ENCODE results near the gene PPP1R3A.

Gene PPP1R3A

DNA sequence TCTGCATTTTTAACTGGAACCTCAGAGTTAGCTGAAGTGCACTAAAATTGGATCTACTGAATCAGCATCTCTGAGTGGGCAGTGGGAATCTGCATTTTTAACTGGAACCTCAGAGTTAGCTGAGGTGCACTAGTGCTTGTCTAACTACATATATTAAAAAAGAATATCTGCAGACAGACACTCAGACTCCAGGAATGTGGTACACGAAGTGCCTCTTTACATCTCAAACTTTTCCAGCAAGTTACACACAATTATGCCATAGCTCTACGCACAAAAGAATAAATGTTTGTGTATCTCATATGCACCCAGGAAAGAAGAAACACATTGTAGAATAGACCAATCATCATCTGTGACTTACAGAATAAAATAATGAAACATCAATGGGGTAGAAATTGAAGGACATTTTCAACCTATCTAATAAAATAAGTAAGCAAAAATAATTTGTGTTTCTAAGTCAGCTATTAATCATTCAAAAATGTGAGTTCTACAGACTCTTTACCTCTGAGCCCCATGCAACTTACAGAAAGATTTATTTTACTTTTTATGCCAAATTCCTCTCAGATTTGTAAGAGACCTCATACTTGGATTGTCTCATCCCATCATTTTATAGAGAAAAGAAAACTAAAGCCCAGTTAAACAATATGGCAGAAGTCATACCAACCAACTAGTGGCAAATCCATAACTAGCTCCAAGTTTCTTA is 28.3 kb downstream of the PPP1R3A start:
- no peak for DNase-seq (ENCODE audit: low read depth in 1 of 2, low spot score in 1 of 2)

GRCh38 chr7:113883096-113883495 is 35.7 kb downstream of the PPP1R3A start:
- no peak for DNase-seq (ENCODE audit: low read depth in 1 of 2, low spot score in 1 of 2)

GRCh38 chr7:113880559-113880958 is 38.2 kb downstream of the PPP1R3A start:
- no peak for DNase-seq (ENCODE audit: low read depth in 1 of 2, low spot score in 1 of 2)

- DNase-seq (ENCODE audit: low read depth in 1 of 2, low spot score in 1 of 2): no peak
Measured at GRCh38 chr7:113878394-113878992, 40.3 kb downstream of the PPP1R3A start.

DNA sequence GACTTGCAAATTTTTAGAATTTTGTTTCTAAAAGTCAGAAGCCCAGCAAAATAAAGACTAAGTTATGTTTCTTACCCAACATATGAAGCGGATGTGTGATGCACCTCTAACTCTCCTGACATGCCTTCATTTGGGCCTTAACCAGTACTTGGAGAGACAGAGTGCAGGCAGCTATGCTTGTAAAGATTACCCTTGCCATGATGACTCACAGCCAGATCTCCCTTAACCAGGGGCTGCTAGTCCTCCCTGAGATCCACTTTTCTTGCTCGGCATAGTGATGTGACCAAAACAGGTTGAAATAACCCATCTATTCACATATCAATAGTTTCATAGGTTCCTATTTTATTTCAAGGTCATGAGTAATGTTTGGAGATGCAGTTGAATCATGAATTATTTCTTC is 43.6 kb downstream of the PPP1R3A start:
- no peak for DNase-seq (ENCODE audit: low read depth in 1 of 2, low spot score in 1 of 2)

DNA sequence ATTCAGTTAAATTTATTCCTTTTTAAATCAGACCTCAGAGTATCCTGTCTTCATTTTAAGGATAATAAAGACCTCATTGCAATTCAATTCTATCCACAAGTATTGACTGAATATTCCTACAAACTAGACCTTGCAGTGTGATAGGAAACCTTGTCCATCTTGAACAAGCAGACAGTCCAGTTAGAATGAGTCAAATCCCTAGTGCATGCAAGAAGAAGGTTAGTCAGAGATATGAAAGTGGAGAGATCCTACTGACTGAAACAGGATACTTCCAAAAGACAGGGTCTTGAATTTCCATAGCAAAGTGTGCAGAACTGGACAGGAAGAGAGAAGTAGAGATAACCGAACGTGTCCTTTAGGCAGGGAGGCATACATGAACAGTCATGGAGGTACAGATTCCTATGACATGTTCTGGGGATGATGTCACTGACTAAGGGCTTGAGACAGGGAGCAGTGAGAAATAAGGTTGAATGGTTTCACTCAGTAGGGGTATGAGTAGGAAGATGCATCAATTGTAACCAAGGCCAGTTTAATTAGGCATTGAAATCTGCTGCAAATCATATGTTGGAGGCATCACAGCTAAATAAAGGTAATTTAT is 45.2 kb downstream of the PPP1R3A start:
- DNase-seq (ENCODE audit: low read depth in 1 of 2, low spot score in 1 of 2): no peak

GRCh38 chr7:113872981-113873380 is 45.8 kb downstream of the PPP1R3A start:
- DNase-seq (ENCODE audit: low read depth in 1 of 2, low spot score in 1 of 2): no peak

- DNase-seq (ENCODE audit: low read depth in 1 of 2, low spot score in 1 of 2): no peak
Measured at GRCh38 chr7:113867325-113867724, 51.5 kb downstream of the PPP1R3A start.

DNA sequence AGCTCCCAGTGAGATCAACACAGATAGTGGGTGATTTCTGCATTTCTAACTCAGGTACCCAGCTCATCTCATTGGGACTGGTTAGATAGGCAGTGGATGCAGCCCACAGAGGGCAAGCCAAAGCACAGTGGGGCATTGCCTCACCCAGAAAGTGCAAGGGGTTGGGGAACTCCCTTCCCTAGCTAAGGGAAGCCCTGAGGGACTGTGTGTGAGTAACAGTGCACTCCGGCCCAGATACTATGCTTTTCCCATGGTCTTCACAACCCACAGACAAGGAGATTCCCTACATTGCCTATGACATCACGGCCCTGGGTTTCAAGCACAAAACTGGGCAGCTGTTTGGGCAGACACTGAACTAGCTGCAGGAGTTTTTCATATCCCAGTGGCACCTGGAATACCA is 62.8 kb downstream of the PPP1R3A start:
- no peak for DNase-seq (ENCODE audit: low read depth in 1 of 2, low spot score in 1 of 2)

DNA sequence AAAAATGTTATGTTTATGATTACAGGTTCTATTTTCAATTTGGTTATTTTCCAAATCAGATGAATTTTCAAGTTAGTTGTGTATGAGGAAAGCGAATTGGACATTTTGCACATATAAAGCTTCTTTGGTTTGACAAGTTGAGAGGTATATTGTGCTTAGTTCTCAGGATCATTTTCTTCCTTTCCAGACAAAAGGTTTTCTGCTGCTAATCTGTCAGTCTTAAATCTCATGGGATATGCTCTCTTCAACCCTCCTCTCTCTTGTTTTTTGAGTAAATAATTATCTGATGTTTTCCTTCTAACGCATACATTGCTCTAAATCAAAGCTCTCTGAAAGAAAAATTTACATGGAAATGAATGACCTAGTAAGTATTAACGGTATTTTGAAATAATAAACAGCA is 77.9 kb downstream of the PPP1R3A start:
- no peak for DNase-seq (ENCODE audit: low read depth in 1 of 2, low spot score in 1 of 2)

- no peak for DNase-seq (ENCODE audit: low read depth in 1 of 2, low spot score in 1 of 2)
Measured at GRCh38 chr7:113835367-113835766, 83.4 kb downstream of the PPP1R3A start.

- DNase-seq (ENCODE audit: low read depth in 1 of 2, low spot score in 1 of 2): no peak
Measured at GRCh38 chr7:113832196-113832745, 86.5 kb downstream of the PPP1R3A start.

GRCh38 chr7:113831556-113831955 is 87.3 kb downstream of the PPP1R3A start:
- no peak for DNase-seq (ENCODE audit: low read depth in 1 of 2, low spot score in 1 of 2)

DNA sequence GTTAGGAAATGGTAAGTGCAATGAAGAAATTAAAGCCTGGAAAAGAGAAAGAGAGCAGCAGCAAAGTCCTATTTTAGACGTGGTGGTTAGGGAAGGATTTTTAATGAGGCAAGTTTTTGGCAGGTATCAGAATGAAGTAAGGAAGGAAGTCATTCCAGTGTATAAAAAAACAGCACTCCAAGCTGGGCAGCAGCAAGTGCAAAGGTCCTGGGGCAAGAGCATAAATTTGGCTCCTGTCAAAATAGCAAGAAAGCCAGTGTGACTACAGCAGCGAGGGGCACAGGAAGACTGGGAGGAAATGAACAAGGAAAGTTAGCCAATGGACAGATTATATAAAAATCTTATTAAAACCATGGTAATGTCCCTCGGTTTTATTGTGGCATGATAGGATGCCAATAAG is 90.2 kb downstream of the PPP1R3A start:
- DNase-seq (ENCODE audit: low read depth in 1 of 2, low spot score in 1 of 2): no peak

Data from activated CD4-positive, alpha-beta T cell treated with anti-CD3 and anti-CD28 coated beads, Interleukin-2, amount 50 U/mL, for 24 hours (primary cell).